ENCODE results near the gene KCNJ8. TPM values are rescaled to one million over a fixed set of nuclear protein-coding genes. Genes with fewer than 3 reads are reported as not detected.

KCNJ8 gene
- total and polyA plus RNA-seq, 4 donors, result 6.2 to 16.1 (median 14.2) TPM

- Histone ChIP-seq H3K27ac (ENCODE audit: low read depth in 1 of 2, low read length in 1 of 2) (peak overlapping the region in 1 of 2 donors; percentile 9), H3K36me3 (ENCODE audit: control insufficient read depth in 4 of 4, insufficient read depth in 4 of 4, low read length in 4 of 4) (peaks cover 0 to 11% (median 0%) of the 10 kb centered on the region in 4 donors), H3K4me1 (ENCODE audit: control insufficient read depth in 5 of 5, insufficient read depth in 5 of 5, low read length in 5 of 5) (no peaks in the 10 kb centered on the region), H3K4me3 (no peak overlapping the region), H3K27me3 (ENCODE audit: control insufficient read depth in 3 of 3, insufficient read depth in 3 of 3, low read length in 2 of 3) (no peaks in the 10 kb centered on the region), H3K9me3 (ENCODE audit: control insufficient read depth in 4 of 4, insufficient read depth in 3 of 4, low read length in 3 of 4) (no peaks in the 10 kb centered on the region), H3K9ac (ENCODE audit: insufficient read depth in 1 of 2, low read length in 2 of 2) (no peak overlapping the region)
- DNase-seq, result no peak
- no peak for TF ChIP-seq CTCF (IDR thresholded peaks at IDR 0.05; ENCODE audit: control extremely low read depth, extremely low read depth)
- ATAC-seq (ENCODE audit: insufficient read depth, low FRiP score), result no peak
Observed at GRCh38 chr12:21809100-21809499, 34.6 kb upstream of the KCNJ8 start.

DNA sequence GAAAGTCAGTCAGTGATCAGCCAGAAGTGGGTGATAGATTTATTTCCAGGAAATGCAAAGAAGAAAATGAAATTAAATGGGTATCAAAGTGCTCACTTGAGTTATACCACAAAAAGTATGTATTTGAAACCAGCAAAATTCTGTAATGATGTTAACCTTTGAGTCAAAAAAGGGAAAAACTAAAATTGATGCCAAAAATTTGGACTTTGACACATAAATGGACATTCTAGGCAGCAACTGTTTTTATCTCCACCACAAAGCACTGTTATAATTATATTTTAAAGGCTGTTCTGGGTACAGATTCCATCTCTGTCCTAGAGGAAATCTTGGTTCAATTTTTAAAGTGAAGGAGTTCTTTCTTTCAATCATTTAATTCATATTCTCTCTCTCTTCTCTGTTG, 31.7 kb upstream of the KCNJ8 start:
- Histone ChIP-seq H3K27me3 (ENCODE audit: control insufficient read depth in 3 of 3, insufficient read depth in 3 of 3, low read length in 2 of 3) (no peaks in the 10 kb centered on the region), H3K4me1 (ENCODE audit: control insufficient read depth in 5 of 5, insufficient read depth in 5 of 5, low read length in 5 of 5) (no peaks in the 10 kb centered on the region), H3K9me3 (ENCODE audit: control insufficient read depth in 4 of 4, insufficient read depth in 3 of 4, low read length in 3 of 4) (no peaks in the 10 kb centered on the region), H3K9ac (ENCODE audit: insufficient read depth in 1 of 2, low read length in 2 of 2) (no peak overlapping the region), H3K4me3 (no peak overlapping the region), H3K27ac (ENCODE audit: low read depth in 1 of 2, low read length in 1 of 2) (no peak overlapping the region), H3K36me3 (ENCODE audit: control insufficient read depth in 4 of 4, insufficient read depth in 4 of 4, low read length in 4 of 4) (peaks cover 0 to 8% (median 0%) of the 10 kb centered on the region in 4 donors)
- DNase-seq, result no peak
- ATAC-seq (ENCODE audit: insufficient read depth, low FRiP score), result no peak
- TF ChIP-seq CTCF (IDR thresholded peaks at IDR 0.05; ENCODE audit: control extremely low read depth, extremely low read depth), result no peak

DNA sequence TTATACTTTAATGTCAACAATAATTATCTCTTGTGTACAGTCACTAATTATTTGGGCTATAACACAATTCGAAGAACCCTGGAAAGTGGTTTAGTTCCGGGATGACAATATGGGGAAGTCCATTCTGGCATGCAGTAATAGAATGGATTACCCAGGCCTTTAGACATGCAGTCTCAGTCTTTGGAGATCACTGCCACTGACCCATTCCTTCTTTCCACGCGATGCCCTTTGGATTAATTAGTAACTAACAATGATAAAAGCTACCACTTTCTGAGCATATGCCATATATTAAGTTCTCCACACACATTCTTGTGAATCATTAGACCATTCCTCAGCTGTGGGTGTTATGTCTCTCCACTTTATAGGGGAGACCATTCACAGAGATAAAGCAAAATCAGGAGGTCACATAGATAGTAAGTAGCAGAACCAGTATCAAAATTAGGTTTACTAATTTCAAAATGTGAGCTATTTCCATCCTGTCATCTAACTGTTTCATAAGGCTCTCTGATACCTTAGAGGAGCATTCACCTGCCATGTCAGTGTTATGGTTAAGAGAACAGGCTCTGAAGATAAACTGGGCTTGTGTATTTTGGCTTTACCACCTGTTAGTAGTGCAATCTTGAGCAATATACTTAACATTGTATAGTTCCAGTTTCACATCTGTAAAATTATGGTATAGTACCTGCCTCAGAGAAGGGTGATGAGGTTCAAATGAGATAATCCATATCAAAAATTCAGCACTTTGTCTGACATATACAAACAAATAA, 27.2 kb upstream of the KCNJ8 start:
- Histone ChIP-seq H3K27me3 (ENCODE audit: control insufficient read depth in 3 of 3, insufficient read depth in 3 of 3, low read length in 2 of 3) (no peaks in the 10 kb centered on the region), H3K36me3 (ENCODE audit: control insufficient read depth in 4 of 4, insufficient read depth in 4 of 4, low read length in 4 of 4) (peaks cover 0 to 8% (median 0%) of the 10 kb centered on the region in 4 donors), H3K9ac (ENCODE audit: insufficient read depth in 1 of 2, low read length in 2 of 2) (no peak overlapping the region), H3K27ac (ENCODE audit: low read depth in 1 of 2, low read length in 1 of 2) (no peak overlapping the region), H3K9me3 (ENCODE audit: control insufficient read depth in 4 of 4, insufficient read depth in 3 of 4, low read length in 3 of 4) (no peaks in the 10 kb centered on the region), H3K4me3 (no peak overlapping the region), H3K4me1 (ENCODE audit: control insufficient read depth in 5 of 5, insufficient read depth in 5 of 5, low read length in 5 of 5) (no peaks in the 10 kb centered on the region)
- DNase-seq (no peak), ATAC-seq (ENCODE audit: insufficient read depth, low FRiP score) (no peak)
- TF ChIP-seq CTCF (IDR thresholded peaks at IDR 0.05; ENCODE audit: control extremely low read depth, extremely low read depth), result no peak
- 86 to 91% methylated on average over 4 of the region's 4 CpGs for WGBS, 2 donors

DNA sequence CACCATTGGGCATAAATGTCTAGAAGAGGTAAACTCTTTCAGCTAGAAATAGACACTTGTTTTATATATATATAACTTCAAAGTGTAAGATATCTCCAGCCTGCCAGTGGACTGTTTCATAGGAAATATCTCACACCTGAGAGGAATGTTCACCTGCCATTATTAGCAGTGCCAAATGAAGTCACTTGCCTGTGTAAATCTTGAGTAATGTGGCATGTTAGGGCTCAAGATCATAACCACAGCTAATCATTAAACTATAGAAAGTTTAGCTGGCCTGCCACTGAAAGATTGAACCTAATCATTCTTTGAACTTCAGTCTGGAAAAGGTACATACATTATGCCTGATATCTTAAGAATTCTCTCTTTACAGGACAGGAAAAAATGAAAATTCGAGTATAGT, 25.5 kb upstream of the KCNJ8 start:
- 48 to 74% methylated on average over 1 of the region's 1 CpG for WGBS, 2 donors
- Histone ChIP-seq H3K27me3 (ENCODE audit: control insufficient read depth in 3 of 3, insufficient read depth in 3 of 3, low read length in 2 of 3) (no peaks in the 10 kb centered on the region), H3K36me3 (ENCODE audit: control insufficient read depth in 4 of 4, insufficient read depth in 4 of 4, low read length in 4 of 4) (peaks cover 0 to 2% (median 0%) of the 10 kb centered on the region in 4 donors), H3K9me3 (ENCODE audit: control insufficient read depth in 4 of 4, insufficient read depth in 3 of 4, low read length in 3 of 4) (no peaks in the 10 kb centered on the region), H3K9ac (ENCODE audit: insufficient read depth in 1 of 2, low read length in 2 of 2) (no peak overlapping the region), H3K4me3 (no peak overlapping the region), H3K4me1 (ENCODE audit: control insufficient read depth in 5 of 5, insufficient read depth in 5 of 5, low read length in 5 of 5) (no peaks in the 10 kb centered on the region), H3K27ac (ENCODE audit: low read depth in 1 of 2, low read length in 1 of 2) (no peak overlapping the region)
- ATAC-seq (ENCODE audit: insufficient read depth, low FRiP score), result no peak
- no peak for TF ChIP-seq CTCF (IDR thresholded peaks at IDR 0.05; ENCODE audit: control extremely low read depth, extremely low read depth)
- no peak for DNase-seq

Data from lung (tissue), 12 donors.